ENCODE measurements around the gene MAP2K3.
"Not testable (repeated sequence)": the region's sequence is repeated elsewhere in the genome, so short reads cannot be mapped to it uniquely, and the experiment has no call there.

The MAP2K3 gene

GRCh38 chr17:21350495-21350894 is 66.0 kb downstream of the MAP2K3 start:
- DNase-seq (ENCODE audit: low read depth), result not testable (repeated sequence)

GRCh38 chr17:21351366-21352065 is 67.0 kb downstream of the MAP2K3 start:
- DNase-seq (ENCODE audit: low read depth), result no peak

- DNase-seq (ENCODE audit: low read depth), result no peak
Measured at GRCh38 chr17:21352221-21352980, 67.9 kb downstream of the MAP2K3 start.

GRCh38 chr17:21352981-21353265 is 68.4 kb downstream of the MAP2K3 start:
- no peak for DNase-seq (ENCODE audit: low read depth)

GRCh38 chr17:21353326-21354010 is 69.0 kb downstream of the MAP2K3 start:
- peak; percentile 20 for DNase-seq (ENCODE audit: low read depth)

- no peak for DNase-seq (ENCODE audit: low read depth)
Measured at GRCh38 chr17:21354796-21355385, 70.4 kb downstream of the MAP2K3 start.

- no peak for DNase-seq (ENCODE audit: low read depth)
Measured at GRCh38 chr17:21355586-21355985, 71.1 kb downstream of the MAP2K3 start.

- DNase-seq (ENCODE audit: low read depth), result no peak
Measured at GRCh38 chr17:21356537-21357127, 72.1 kb downstream of the MAP2K3 start.

- no peak for DNase-seq (ENCODE audit: low read depth)
Measured at GRCh38 chr17:21357281-21357680, 72.8 kb downstream of the MAP2K3 start.

GRCh38 chr17:21357696-21358656 is 73.5 kb downstream of the MAP2K3 start:
- no peak for DNase-seq (ENCODE audit: low read depth)

- DNase-seq (ENCODE audit: low read depth), result no peak
Measured at GRCh38 chr17:21358682-21359482, 74.4 kb downstream of the MAP2K3 start.

- no peak for DNase-seq (ENCODE audit: low read depth)
Measured at GRCh38 chr17:21359483-21359840, 75.0 kb downstream of the MAP2K3 start.

- DNase-seq (ENCODE audit: low read depth), result no peak
Measured at GRCh38 chr17:21360048-21360447, 75.5 kb downstream of the MAP2K3 start.

- no peak for DNase-seq (ENCODE audit: low read depth)
Measured at GRCh38 chr17:21361020-21361809, 76.7 kb downstream of the MAP2K3 start.

GRCh38 chr17:21362331-21362931 is 77.9 kb downstream of the MAP2K3 start:
- DNase-seq (ENCODE audit: low read depth), result no peak

GRCh38 chr17:21363776-21364642 is 79.5 kb downstream of the MAP2K3 start:
- no peak for DNase-seq (ENCODE audit: low read depth)
